ENCODE results near the gene TMEM41B.
"Not testable (repeated sequence)": the region's sequence is repeated elsewhere in the genome, so short reads cannot be mapped to it uniquely, and the experiment has no call there.

The TMEM41B gene

GRCh38 chr11:9304178-9304577, 10.2 kb downstream of the TMEM41B start:
- no peak for DNase-seq

DNA sequence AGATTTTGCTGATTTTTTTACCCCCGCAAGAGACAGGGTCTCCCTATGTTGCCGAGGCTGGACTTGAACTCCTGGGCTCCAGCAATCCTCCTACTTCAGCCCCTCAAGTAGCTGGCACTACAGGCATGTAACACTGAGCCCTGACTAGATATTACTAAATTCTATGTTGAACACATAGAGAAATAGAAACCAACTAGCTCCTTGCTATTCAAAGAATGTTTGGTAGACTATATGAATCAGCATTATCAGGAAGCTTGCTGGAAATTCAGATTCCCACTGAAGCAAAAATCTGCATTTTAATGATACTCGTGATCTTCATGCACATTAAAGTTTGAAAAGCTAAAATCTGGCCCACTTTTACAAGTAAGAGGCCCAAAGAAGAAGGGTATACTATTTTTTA, 11.9 kb downstream of the TMEM41B start:
- DNase-seq = no peak

DNA sequence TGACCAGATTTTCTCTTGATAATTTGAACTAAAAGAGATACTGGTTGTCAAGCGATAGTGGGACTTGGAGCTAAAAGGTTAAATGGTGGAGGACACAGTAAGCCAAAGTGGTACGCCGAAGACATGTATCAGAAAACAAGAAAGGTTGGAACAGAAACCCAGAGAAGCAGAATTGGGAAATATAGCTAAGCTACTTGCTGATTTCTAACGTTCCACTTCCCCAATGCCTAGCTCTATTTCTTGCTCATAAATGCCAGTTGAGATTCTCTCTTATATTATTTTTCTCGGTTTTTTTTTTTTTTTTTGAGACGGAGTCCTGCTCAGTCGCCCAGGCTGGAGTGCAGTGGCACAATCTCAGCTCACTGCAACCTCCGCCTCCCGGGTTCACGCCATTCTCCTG, 12.7 kb downstream of the TMEM41B start:
- DNase-seq = no peak

DNA sequence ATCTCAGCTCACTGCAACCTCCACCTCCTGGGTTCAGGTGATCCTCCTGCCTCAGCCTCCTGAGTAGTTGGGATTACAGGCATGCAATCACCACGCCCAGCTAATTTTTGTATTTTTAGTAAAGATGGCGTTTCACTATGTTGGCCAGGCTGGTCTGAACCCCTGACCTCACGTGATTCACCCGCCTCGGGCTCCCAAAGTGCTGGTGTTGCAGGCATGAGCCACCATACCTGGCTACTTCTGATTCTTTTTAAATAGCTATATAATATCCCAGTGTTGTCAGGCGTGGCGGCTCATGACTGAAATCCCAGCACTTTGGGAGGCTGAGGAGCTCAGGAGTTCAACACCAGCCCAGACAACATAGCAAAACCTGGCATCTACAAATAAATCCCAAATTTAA, 20.7 kb downstream of the TMEM41B start:
- no peak for DNase-seq

- no peak for DNase-seq
These were observed 28.4 kb downstream of the TMEM41B start for GRCh38 chr11:9285850-9286587.

GRCh38 chr11:9280655-9281301, 33.6 kb downstream of the TMEM41B start:
- DNase-seq = no peak

- DNase-seq = no peak
These were observed 37.2 kb downstream of the TMEM41B start for GRCh38 chr11:9277176-9277575.

DNA sequence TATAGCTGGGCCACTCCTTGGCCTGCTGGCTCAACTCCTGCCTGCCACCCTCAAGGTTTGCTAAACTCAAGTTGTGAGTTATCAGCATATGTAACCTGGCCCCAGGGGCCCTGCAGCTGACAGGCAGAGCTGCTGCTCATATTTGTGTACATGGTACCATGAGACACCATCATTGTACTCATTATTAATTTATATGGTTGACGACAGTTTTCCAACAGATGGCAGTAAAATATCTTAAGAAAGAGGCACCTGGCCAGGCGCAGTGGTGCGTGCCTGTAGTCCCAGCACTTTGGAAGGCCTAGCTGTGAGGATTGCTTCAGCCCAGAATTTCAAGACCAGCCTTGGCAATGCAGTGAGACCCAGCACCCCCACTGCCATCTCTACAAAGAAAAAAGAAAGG, 37.8 kb downstream of the TMEM41B start:
- DNase-seq = no peak

GRCh38 chr11:9274499-9275258, 39.7 kb downstream of the TMEM41B start:
- DNase-seq = no peak

GRCh38 chr11:9273376-9274336, 40.7 kb downstream of the TMEM41B start:
- DNase-seq = no peak

DNA sequence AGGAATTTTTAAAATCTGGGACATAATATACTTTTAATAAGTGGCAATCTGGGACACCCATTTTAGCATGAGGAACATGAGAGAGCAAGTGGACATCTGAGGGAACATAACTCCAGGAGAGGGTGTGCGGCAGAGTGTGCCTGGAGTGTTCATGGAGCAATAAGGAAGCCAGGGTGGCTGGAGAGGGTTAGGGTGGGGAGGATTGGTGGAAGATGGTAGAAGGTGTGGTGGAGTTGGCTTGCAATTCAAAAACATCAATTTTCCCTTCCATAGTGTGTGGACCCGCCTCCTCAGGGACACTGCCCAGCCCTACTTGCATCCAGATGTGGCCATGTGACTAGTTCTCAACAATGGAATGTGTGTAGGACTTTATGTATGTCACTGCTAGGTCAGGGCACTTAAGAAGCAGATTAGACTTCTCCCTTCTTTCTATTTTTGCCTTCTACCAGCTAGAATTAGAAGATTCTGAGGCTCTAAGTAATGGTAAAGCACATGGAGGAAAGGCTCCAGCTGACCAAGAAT, 44.8 kb downstream of the TMEM41B start:
- DNase-seq = no peak

- DNase-seq = no peak
These were observed 46.7 kb downstream of the TMEM41B start for GRCh38 chr11:9267680-9268079.

GRCh38 chr11:9266926-9267325, 47.5 kb downstream of the TMEM41B start:
- no peak for DNase-seq

DNA sequence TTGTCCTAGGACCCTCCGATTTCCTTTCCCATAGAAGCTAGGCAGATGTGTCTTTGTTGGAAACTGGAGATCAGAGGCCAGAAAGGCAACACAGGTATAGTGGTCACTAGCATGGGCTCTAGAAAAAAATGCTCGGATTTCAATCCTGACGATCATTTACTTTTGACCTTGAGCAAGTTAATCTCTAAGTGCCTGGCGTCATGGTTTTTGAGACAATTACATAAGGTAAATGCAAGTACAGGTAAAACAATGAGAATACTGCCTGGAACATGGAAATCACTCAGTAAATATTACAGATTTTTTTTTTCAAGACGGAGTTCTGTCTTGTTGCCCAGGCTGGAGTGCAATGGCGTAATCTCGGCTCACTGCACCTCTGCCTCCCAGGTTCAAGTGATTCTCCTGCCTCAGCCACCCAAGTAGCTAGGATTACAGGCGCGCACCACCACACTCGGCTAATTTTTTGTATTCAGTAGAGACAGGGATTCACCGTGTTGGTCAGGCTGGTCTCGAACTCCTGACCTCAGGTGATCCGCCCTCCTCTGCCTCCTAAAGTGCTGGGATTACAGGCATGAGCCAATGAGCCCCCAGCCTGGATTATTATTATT, 48.2 kb downstream of the TMEM41B start:
- no peak for DNase-seq

- DNase-seq = peak; percentile 92
These were observed 48.9 kb downstream of the TMEM41B start, which contains the start of gene DENND5A for GRCh38 chr11:9265211-9266131. DENND5A (minus strand) TSS chr11:9265350; CDS start chr11:9265069, 281 bp downstream.

GRCh38 chr11:9264316-9265210, 49.8 kb downstream of the TMEM41B start:
- DNase-seq = peak; percentile 83

DNA sequence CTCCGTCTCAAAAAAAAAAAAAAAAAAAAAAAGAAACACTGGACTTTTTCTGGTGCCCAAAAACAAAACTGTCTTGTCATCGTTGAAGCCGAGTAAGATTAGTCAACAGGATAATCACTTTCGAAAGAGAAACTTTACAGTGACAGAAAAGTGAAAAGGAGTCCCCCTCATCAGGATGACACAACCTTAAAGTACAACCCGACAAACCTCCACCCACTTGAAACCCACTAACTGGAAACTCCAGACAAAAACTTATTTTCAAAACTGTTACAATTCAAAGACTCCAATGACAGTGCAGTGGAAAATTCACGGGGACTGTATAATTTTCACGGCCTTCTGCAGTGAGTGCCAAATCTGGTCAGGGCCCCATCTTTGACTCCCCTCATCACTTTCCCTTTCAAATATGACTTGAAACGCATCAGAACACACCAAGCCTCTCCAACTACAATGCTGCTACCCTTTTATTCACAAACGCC, 50.5 kb downstream of the TMEM41B start:
- DNase-seq = peak; percentile 38

DNA sequence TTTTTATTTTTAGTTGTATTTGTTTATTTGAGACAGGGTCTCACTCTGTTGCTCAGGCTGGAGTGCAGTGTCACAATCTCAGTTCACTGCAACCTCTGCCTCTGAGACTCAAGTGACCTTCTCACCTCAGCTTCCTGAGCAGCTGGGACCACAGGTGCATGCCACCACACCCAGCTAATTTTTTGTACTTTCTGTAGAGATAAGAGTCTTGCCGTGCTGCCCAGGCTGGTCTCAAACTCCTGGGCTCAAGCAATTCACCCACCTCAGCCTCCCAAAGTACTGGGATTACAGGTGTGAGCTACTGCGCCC, 53.6 kb downstream of the TMEM41B start:
- not testable (repeated sequence) for DNase-seq

GRCh38 chr11:9259981-9260837, 54.2 kb downstream of the TMEM41B start:
- no peak for DNase-seq
